GM18867 (cell line): ENCODE measurements around the gene CATSPER1.

Experiments used
- ATAC-seq: cut with Tn5 transposase; IDR thresholded peaks from one replicate; pipeline ENCODE4 v1.9.1; 2021; ENCODE audit warnings: mild to moderate bottlenecking, moderate library complexity; ENCODE audit not compliant: unreplicated experiment

Gene CATSPER1

DNA sequence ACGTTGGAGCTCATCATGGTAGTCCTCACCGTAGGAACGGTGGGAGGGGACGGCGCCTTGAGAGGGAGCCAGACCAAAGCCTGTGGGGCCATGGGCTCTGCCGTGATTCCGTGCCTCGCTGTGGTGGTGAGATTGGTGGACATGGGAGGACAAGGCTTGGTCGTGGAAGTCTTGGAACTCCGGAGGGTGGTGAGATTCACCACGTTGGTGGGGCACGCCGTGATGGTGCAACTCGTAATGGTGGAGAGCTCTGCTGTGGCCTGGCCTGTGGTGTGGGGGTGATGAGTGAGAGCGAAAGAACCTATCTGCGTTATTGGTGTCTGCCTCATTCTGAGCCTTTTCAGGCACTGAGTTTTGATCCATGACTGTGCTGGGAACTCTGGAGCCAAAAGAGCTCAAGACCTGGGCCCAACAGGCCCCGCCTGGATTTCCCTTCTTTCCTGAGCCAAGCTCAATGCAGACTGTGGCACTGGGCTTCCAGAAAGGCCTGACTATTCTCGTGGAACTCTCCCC, at the start of gene CATSPER1:
Gene CATSPER1 (minus strand): TSS at position 463 of the 513 bp plus-strand sequence. CDS start 100 bp downstream, at position 363.
- ATAC-seq: no peak

GRCh38 chr11:66075273-66075672, 49.0 kb upstream of the CATSPER1 start:
- no peak for ATAC-seq

GRCh38 chr11:66073669-66074068, 47.4 kb upstream of the CATSPER1 start:
- no peak for ATAC-seq

GRCh38 chr11:66072518-66072917, 46.2 kb upstream of the CATSPER1 start:
- no peak for ATAC-seq

DNA sequence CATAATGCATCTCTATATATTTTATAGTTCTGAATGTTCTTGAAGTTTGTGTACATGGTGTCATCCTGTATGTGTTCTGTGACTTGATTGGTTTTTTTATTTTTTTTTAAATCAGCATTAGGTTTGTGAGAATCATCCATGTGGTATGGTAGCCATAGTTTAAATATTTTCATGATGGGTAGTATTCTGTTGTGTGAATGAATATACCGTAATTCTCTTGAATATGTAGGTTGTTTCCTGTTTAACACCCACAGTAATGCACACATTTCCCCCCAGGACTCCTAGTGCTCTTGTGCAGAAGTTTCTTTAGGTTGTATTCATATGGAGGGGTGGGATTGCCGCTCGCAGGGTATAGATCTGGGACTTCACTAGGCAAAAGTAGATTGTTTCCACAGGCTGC, 45.8 kb upstream of the CATSPER1 start:
- ATAC-seq: no peak

- ATAC-seq: no peak
Observed at GRCh38 chr11:66071381-66071801, 45.1 kb upstream of the CATSPER1 start.

DNA sequence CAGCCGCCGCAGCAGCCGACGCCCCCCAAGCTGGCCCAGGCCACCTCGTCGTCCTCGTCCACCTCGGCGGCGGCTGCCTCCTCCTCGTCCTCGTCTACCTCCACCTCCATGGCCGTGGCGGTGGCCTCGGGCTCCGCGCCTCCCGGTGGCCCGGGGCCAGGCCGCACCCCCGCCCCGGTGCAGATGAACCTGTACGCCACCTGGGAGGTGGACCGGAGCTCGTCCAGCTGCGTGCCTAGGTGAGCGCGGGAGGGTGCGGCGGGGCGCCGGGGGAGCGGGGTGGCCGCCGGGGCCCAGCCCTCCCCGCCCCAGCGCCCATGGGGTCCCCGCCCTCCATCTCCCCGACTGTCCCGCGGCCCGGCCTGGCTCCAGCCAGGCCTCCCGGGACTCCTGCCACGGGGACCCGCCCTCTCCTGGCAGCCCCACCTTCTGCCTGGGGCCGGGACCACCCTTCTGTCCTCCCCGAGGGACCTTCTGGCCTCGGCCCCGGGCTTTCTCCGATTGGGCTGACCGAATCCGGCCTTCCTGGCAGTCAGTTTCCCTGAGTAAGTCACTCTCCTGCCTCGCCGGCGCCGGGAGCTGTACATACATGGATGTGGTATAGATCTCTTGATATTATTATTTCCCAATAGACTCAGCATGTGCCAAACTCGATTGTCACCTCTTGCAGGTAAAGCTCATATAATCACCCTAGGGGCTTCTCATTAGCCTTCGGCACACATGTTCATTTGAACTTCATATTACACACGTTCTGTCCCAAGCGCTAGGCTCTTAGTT, 44.5 kb upstream of the CATSPER1 start:
- peak; percentile 10 for ATAC-seq

GRCh38 chr11:66069715-66070603, 43.7 kb upstream of the CATSPER1 start, which contains the start of gene PACS1:
TSS of gene PACS1 (plus strand) at chr11:66070272. CDS start at chr11:66070487, 215 bp downstream.
- peak; percentile 60 for ATAC-seq

GRCh38 chr11:66068923-66069714, 42.8 kb upstream of the CATSPER1 start:
- peak; percentile 11 for ATAC-seq

GRCh38 chr11:66068154-66068821, 42.0 kb upstream of the CATSPER1 start:
- no peak for ATAC-seq

DNA sequence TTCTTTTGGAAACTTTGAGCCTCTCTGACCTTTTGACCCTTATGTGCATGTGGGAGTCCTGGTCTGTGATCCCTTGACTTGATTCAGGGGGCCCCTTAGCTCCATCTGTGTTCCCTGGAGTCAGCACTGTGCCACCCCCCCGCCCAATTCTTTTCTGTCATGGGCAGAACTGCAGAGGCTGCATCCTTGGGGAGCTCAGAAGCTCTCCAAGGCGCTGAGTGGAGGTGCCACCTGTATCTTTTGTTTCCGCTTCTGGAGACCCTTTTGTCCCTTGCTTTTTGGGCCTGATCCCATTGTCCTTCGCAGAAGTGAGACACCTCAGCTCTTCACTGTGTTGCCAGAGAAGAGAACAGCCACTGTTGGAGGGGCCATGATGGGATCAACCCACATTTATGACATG, 41.4 kb upstream of the CATSPER1 start:
- no peak for ATAC-seq

DNA sequence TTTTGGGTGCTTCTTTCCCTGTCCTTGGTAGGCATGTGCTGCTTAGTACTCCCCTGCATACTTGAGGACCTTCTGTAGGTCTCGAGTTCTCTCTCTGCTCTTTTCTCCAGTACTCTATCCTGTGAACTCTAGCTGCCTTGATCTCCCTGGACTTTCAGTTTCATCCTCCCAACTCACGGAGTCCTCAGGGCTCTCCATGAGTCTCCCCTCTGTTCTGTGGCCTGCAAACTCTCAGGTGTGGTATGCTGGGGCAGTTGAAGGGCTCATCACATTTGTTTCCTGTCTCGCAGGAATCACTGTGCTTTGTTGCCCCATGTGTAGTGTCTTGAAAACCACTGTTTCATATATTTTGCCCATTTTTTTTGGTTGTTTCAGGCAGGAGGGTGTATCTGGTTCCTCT, 40.5 kb upstream of the CATSPER1 start:
- ATAC-seq: no peak

GRCh38 chr11:66064571-66064970, 38.3 kb upstream of the CATSPER1 start:
- ATAC-seq: no peak

DNA sequence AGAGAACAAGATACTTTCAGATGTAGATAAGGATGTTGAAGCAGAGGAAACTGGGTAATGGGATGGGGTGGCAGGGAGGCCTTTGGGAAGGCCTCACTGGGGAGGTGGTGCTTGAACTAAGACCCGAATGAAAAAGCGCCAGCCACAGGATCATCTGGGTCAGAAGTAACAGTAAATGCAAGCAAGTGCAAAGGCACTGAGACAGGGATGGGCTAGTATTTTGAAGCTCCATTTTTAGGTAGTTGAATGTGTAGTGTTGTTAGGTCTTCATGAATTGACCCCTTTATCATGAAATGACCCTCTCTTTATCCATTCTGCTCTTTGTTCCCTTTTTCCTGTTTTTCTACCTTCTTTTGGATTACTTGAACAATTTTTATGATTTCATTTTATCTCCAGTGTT, 37.6 kb upstream of the CATSPER1 start:
- ATAC-seq: no peak

DNA sequence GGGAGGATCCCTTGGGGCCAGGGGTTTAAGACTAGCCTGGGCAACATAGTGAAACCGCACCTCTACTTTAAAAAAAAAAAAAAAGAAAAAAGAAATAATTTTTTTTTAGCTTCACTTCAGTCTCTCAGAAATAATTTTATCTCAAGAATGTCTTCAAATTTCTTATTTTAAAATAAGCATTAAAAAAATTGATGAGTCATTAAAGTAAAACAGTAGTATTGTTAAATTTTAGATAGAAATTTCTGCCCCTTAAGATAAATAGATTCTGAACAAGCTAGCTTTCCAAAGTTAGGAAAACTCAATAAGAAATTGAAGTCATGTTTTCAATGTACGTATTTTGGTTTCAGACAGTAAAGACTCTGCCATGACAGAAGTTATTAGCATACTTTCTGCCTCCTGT, 36.1 kb upstream of the CATSPER1 start:
- ATAC-seq: no peak

- ATAC-seq: no peak
Observed at GRCh38 chr11:66061268-66061667, 35.0 kb upstream of the CATSPER1 start.

GRCh38 chr11:66059966-66060680, 33.8 kb upstream of the CATSPER1 start:
- ATAC-seq: no peak

DNA sequence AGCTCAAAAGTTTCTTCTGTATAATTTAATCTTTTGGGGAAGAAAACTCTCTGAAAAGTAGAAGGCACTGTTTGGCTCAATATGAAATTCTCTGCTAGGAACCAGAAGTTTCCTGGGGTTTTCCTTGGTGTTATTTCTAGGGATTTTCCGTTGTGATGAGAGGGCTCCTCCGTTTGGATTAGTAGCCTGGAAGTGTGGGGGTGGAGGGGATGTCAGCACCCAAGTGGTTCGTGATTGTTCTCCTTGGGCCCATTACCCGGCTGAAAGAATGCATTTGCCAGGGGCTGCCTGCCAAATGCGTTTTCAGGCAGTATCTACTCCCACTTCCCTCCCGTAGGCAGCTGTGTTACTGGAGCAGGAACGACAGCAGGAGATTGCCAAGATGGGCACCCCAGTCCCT, 30.2 kb upstream of the CATSPER1 start:
- no peak for ATAC-seq

DNA sequence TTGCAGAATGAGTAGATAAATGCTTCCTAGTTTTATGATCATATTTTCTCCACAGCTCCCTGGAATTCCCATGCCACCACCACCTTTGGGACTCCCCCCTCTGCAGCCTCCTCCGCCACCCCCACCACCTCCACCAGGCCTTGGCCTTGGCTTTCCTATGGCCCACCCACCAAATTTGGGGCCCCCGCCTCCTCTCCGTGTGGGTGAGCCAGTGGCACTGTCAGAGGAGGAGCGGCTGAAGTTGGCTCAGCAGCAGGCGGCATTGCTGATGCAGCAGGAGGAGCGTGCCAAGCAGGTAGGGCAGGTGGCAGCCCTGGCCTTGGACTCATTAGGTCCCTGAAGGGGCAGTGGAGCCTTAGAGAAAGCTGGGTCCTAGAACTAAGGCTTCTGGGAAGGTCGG, 28.7 kb upstream of the CATSPER1 start:
- no peak for ATAC-seq

- no peak for ATAC-seq
Observed at GRCh38 chr11:66052664-66052982, 26.3 kb upstream of the CATSPER1 start.
